Retina (tissue), 1 donor: ENCODE measurements around the gene SARS1.
"Not testable (repeated sequence)": the region's sequence is repeated elsewhere in the genome, so short reads cannot be mapped to it uniquely, and the experiment has no call there.

Source experiments
- DNase-seq: peaks from one replicate; pipeline ENCODE4 v3.0.0-alpha.2; 2016

Gene SARS1

GRCh38 chr1:109279615-109280278 is 66.0 kb downstream of the SARS1 start:
- no peak for DNase-seq

GRCh38 chr1:109280862-109281261 is 67.1 kb downstream of the SARS1 start:
- DNase-seq: no peak

GRCh38 chr1:109281680-109282496 is 68.2 kb downstream of the SARS1 start:
- no peak for DNase-seq

GRCh38 chr1:109282497-109282951 is 68.8 kb downstream of the SARS1 start:
- no peak for DNase-seq

- DNase-seq: peak; percentile 97
Measured at GRCh38 chr1:109282952-109283747, 69.4 kb downstream of the SARS1 start, which contains the start of gene PSRC1. TSS of gene PSRC1 (minus strand) at chr1:109283145.

- DNase-seq: no peak
Measured at GRCh38 chr1:109283748-109284600, 70.3 kb downstream of the SARS1 start.

GRCh38 chr1:109286762-109287161 is 73.0 kb downstream of the SARS1 start:
- not testable (repeated sequence) for DNase-seq
